Mesendoderm (in vitro differentiated cells): Measurements from ENCODE around the gene PTPRE.

Experiments used
- DNase-seq: peaks from one replicate; pipeline ENCODE4 v3.0.0; 2013
- H2AK5ac ChIP-seq: 2 replicates; pipeline ENCODE4 v1.6.1; 2013; ENCODE audit warnings: low read length, inconsistent platforms
- H2BK120ac ChIP-seq: 2 replicates; pipeline ENCODE4 v1.6.1; 2013; ENCODE audit warnings: low read depth, mild to moderate bottlenecking, low read length, moderate library complexity, mixed read lengths
- H2BK15ac ChIP-seq: replicated peaks from 2 replicates; pipeline ENCODE4 v1.6.1; 2013; ENCODE audit warnings: low read depth, mild to moderate bottlenecking, moderate library complexity
- H2BK5ac ChIP-seq: 2 replicates; pipeline ENCODE4 v1.6.1; 2013; ENCODE audit warnings: low read length, inconsistent platforms
- H3K18ac ChIP-seq: 2 replicates; pipeline ENCODE4 v1.6.1; 2013; ENCODE audit warnings: mild to moderate bottlenecking, low read length, mixed read lengths
- H3K23ac ChIP-seq: one replicate; pipeline ENCODE4 v1.6.1; 2013; ENCODE audit warnings: low read length
- H3K27ac ChIP-seq: 2 replicates; pipeline ENCODE4 v1.5.1; 2013; ENCODE audit warnings: low read depth, mild to moderate bottlenecking, inconsistent platforms, low read length, moderate library complexity
- H3K27me3 ChIP-seq: 2 replicates; pipeline ENCODE4 v1.6.1; 2013; ENCODE audit warnings: low read length, control low read depth, mild to moderate bottlenecking, inconsistent platforms; ENCODE audit not compliant: insufficient read depth, poor library complexity
- H3K36me3 ChIP-seq: 2 replicates; pipeline ENCODE4 v1.6.1; 2013; ENCODE audit warnings: low read length, inconsistent platforms; ENCODE audit not compliant: control insufficient read depth, insufficient read depth
- H3K4ac ChIP-seq: one replicate; pipeline ENCODE4 v1.6.1; 2013; ENCODE audit warnings: low read depth, mild to moderate bottlenecking, low read length, moderate library complexity
- H3K4me1 ChIP-seq: 2 replicates; pipeline ENCODE4 v1.6.1; 2013; ENCODE audit warnings: low read depth, low read length, inconsistent platforms; ENCODE audit not compliant: control insufficient read depth
- H3K4me2 ChIP-seq: 2 replicates; pipeline ENCODE4 v1.6.1; 2013; ENCODE audit warnings: low read length
- H3K4me3 ChIP-seq: 2 replicates; pipeline ENCODE4 v1.5.1; 2013; ENCODE audit warnings: mild to moderate bottlenecking, low read length
- H3K56ac ChIP-seq: one replicate; pipeline ENCODE4 v1.6.1; 2013; ENCODE audit warnings: low read length
- H3K79me1 ChIP-seq: 2 replicates; pipeline ENCODE4 v1.6.1; 2013; ENCODE audit warnings: low read length, inconsistent platforms
- H3K79me2 ChIP-seq: 2 replicates; pipeline ENCODE4 v1.6.1; 2013; ENCODE audit warnings: mild to moderate bottlenecking, low read length; ENCODE audit not compliant: control insufficient read depth, insufficient read depth
- H3K9ac ChIP-seq: 2 replicates; pipeline ENCODE4 v1.6.1; 2013; ENCODE audit warnings: low read length, inconsistent platforms
- H4K5ac ChIP-seq: one replicate; pipeline ENCODE4 v1.6.1; 2013; ENCODE audit warnings: low read length
- H4K8ac ChIP-seq: one replicate; pipeline ENCODE4 v1.6.1; 2013; ENCODE audit warnings: low read depth, mild to moderate bottlenecking, control low read depth, low read length, moderate library complexity
- WGBS: extraction: QIAGEN DNeasy Blood & Tissue Kit; methylation state at CpG from one replicate; pipeline ENCODE4 v1.1.7; 2013; ENCODE audit warnings: low lambda C conversion rate, missing lambda C conversion rate; ENCODE audit not compliant: insufficient coverage; ENCODE audit errors: extremely low coverage; 5-methylcytosine and 5-hydroxymethylcytosine counted together

PTPRE gene

DNA sequence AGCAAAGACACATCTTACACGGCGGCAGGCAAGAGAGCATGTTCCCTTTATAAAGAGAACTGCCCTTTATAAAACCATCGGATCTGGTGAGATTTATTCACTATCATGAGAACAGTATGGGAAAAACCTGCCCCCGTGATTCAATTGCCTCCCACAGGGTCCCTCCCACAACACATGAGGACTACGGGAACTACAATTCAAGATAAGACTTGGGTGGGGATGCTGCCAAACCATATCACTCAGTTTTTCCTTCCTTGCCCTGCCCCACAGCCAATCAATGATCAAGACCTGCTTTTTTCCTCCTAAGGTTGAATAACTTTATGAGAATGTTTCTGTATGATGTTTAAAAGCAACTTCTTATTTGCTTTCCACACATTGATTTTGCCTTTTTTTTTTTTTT lies 3.1 kb upstream of the PTPRE start:
- H2AK5ac ChIP-seq = no peak overlapping the region
- H2BK5ac ChIP-seq = no peak overlapping the region
- H4K5ac ChIP-seq = no peak overlapping the region
- H3K4me3 ChIP-seq = no peak overlapping the region
- H3K27ac ChIP-seq = no peak overlapping the region
- no peak overlapping the region for H4K8ac ChIP-seq
- no peak overlapping the region for H3K4me2 ChIP-seq
- H3K79me1 ChIP-seq = no peaks in the 10 kb centered on the region
- no peaks in the 10 kb centered on the region for H3K79me2 ChIP-seq
- no peak for DNase-seq
- H3K36me3 ChIP-seq = no peaks in the 10 kb centered on the region
- H2BK15ac ChIP-seq = no peak overlapping the region
- H3K18ac ChIP-seq = no peak overlapping the region
- WGBS = no CpG with 5 or more reads among the region's 5 CpGs
- no peak overlapping the region for H2BK120ac ChIP-seq
- H3K23ac ChIP-seq = no peak overlapping the region
- H3K4ac ChIP-seq = no peak overlapping the region
- no peaks in the 10 kb centered on the region for H3K4me1 ChIP-seq
- H3K9ac ChIP-seq = no peak overlapping the region
- no peak overlapping the region for H3K56ac ChIP-seq
- peaks cover 9% of the 10 kb centered on the region for H3K27me3 ChIP-seq

DNA sequence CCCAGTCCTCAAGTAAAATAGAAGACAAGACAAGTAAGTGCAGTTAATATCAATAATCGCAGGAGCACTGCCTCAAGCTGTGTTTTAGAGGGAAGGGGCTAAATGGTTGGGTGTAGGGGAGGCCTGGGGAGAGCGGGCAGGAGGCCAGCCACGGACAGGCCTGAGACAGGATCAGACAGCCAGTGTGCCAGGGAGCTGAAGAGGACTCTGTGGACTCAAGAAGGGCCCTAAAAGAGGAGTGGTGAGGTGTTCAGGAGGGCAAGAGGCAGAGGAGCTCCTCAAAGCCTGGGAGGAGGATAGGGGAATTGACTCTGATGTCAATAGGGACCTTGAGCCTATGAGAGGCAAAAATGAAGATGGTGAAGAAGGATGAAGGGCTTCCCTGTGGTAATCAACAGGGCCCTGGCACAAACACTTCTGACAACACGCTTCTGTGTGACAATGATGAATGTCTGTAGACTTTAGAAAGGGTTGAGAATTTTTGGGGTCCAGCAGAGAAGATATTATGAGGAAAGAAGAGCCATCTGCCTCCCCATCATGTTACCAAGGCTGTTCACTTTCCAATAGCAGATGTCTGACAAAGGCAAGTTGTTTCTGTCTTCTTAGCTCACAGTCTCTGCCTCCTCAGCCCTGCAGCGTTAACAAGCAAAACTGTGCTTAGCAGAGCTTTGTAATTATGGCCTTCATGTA lies 2.4 kb upstream of the PTPRE start:
- Histone ChIP-seq H3K27me3 (peaks cover 9% of the 10 kb centered on the region), H3K4ac (no peak overlapping the region), H3K4me3 (no peak overlapping the region), H4K8ac (no peak overlapping the region), H3K79me2 (no peaks in the 10 kb centered on the region), H3K27ac (no peak overlapping the region), H3K4me2 (no peak overlapping the region), H4K5ac (no peak overlapping the region), H2AK5ac (no peak overlapping the region), H2BK15ac (no peak overlapping the region), H3K79me1 (no peaks in the 10 kb centered on the region), H3K9ac (no peak overlapping the region), H2BK5ac (no peak overlapping the region), H3K18ac (no peak overlapping the region), H3K36me3 (no peaks in the 10 kb centered on the region), H3K56ac (no peak overlapping the region), H3K4me1 (no peaks in the 10 kb centered on the region), H2BK120ac (no peak overlapping the region), H3K23ac (no peak overlapping the region)
- WGBS = no CpG with 5 or more reads among the region's 5 CpGs
- DNase-seq = no peak

DNA sequence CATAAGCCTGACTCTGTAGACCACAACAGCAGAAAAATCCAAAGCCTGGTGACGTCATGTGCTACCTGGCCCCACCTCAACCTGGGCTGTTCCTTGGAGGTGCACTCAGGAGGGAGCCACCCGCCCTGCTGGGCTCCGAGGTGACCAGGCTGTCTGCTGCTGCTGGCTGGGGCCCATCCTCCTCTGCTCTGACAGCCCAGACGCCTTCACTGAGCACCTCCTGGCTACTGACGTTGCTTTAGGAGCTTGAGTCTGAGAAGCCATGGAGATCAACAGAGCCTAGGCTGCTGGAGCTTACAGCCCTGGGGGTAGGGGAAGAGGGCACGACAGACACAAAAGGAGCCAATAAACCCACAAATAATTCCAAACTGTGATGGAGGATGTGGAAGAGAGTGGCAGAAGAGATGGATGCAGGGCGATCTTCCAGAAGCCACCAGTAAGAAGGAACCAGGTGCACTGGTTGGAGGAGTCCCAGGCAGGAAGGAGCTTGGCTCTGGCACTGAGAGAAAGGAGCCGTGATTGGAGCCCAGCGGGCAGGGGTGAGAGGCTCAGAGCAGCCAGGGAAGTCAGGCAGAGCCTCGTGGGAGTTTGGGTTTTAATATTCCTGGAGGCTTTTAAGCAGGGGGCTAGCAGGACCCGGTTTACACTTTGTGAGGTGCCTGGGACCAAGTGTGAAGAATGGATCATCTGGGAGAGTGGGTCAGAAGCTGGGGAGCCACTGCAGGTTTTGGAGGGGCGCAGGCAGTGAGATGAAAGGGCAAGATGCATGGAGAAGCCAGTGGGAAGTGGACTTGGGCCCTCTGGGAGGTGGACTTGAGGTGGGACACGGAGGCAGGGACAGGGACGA lies 1.7 kb upstream of the PTPRE start:
- H3K23ac ChIP-seq = no peak overlapping the region
- H4K5ac ChIP-seq = no peak overlapping the region
- no peak overlapping the region for H3K27ac ChIP-seq
- no peak overlapping the region for H2BK120ac ChIP-seq
- H3K9ac ChIP-seq = no peak overlapping the region
- no peak overlapping the region for H3K18ac ChIP-seq
- no peak overlapping the region for H3K4me2 ChIP-seq
- no peaks in the 10 kb centered on the region for H3K79me2 ChIP-seq
- H3K56ac ChIP-seq = no peak overlapping the region
- no peak overlapping the region for H2BK5ac ChIP-seq
- no peak for DNase-seq
- no peak overlapping the region for H3K4ac ChIP-seq
- H2BK15ac ChIP-seq = no peak overlapping the region
- no peaks in the 10 kb centered on the region for H3K36me3 ChIP-seq
- no peak overlapping the region for H2AK5ac ChIP-seq
- WGBS = no CpG with 5 or more reads among the region's 14 CpGs
- no peaks in the 10 kb centered on the region for H3K79me1 ChIP-seq
- H4K8ac ChIP-seq = no peak overlapping the region
- H3K27me3 ChIP-seq = peaks cover 9% of the 10 kb centered on the region
- no peak overlapping the region for H3K4me3 ChIP-seq
- no peaks in the 10 kb centered on the region for H3K4me1 ChIP-seq

DNA sequence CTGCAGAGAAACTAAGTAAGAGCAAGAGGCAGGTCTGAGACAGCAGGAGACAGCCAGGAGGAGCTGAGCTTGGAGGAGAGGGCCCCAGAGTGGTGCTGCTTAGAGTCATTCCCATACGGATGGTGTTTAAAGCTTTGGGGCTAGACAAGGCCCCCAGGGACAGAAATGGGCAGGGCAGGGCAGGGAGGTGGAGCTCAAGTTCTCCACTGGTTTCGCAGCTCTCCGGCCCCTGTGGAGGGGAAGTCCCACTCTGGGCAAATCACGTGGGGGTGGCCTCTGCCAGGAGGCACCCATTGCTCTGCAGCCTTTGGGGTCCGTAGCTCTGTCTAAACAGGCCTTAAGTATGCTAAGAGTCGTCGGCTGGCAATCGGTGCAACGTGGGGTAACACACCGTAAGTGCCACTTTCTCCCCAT lies 1.0 kb upstream of the PTPRE start:
- Histone ChIP-seq H2BK120ac (no peak overlapping the region), H2BK15ac (no peak overlapping the region), H4K8ac (no peak overlapping the region), H3K4me2 (no peak overlapping the region), H3K9ac (no peak overlapping the region), H2AK5ac (no peak overlapping the region), H3K27me3 (peaks cover 9% of the 10 kb centered on the region), H4K5ac (no peak overlapping the region), H3K4me1 (no peaks in the 10 kb centered on the region), H3K56ac (no peak overlapping the region), H3K36me3 (no peaks in the 10 kb centered on the region), H3K18ac (no peak overlapping the region), H3K23ac (no peak overlapping the region), H2BK5ac (no peak overlapping the region), H3K79me1 (no peaks in the 10 kb centered on the region), H3K4ac (no peak overlapping the region), H3K4me3 (no peak overlapping the region), H3K27ac (no peak overlapping the region), H3K79me2 (no peaks in the 10 kb centered on the region)
- no peak for DNase-seq
- no CpG with 5 or more reads among the region's 10 CpGs for WGBS

DNA sequence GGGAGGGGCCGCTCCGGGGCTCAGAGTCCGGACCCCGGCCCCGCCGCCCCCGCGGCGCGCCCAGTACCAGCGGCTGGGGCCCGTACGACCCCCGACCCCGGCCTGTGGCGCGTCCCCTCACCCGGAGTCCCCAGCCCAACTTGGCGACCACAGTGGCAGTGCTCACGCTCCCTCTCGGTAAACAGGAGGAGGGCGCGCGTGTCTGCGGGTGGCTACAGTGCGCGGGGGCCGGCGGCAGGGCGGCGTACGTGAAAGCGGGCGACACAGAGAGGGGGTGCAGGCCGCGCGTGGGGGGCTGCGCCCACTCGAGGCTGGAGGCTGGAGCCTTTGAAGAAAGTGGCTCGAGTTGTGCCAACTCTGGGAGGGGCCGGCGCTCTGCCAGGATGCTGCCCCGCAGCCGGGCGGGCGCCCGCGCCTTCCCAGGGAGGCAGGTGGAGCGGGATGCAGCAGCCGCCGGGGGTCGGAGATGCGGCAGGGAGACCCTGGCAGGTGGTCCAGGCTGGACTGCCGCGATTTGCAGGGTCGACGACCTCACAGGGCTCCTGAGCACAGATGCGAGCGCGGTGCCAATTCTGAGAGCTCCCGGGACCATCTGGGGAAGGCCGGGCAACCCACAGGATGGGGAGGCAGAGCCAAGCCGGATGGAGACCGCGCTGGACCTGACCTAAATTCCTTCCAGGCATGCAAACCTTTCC lies 655 bp downstream of the PTPRE start:
- no peak overlapping the region for H3K4ac ChIP-seq
- H4K5ac ChIP-seq = no peak overlapping the region
- H3K79me2 ChIP-seq = no peaks in the 10 kb centered on the region
- H3K4me3 ChIP-seq = no peak overlapping the region
- H3K4me2 ChIP-seq = peak overlapping the region; percentile 66
- peak overlapping the region; percentile 67 for H3K56ac ChIP-seq
- no peak overlapping the region for H4K8ac ChIP-seq
- no peaks in the 10 kb centered on the region for H3K4me1 ChIP-seq
- H3K27me3 ChIP-seq = peaks cover 9% of the 10 kb centered on the region
- no peaks in the 10 kb centered on the region for H3K36me3 ChIP-seq
- no peaks in the 10 kb centered on the region for H3K79me1 ChIP-seq
- no peak overlapping the region for H2AK5ac ChIP-seq
- no peak overlapping the region for H3K23ac ChIP-seq
- H3K9ac ChIP-seq = peak overlapping the region; percentile 36
- H2BK15ac ChIP-seq = no peak overlapping the region
- no peak for DNase-seq
- no peak overlapping the region for H2BK120ac ChIP-seq
- H2BK5ac ChIP-seq = no peak overlapping the region
- no CpG with 5 or more reads among the region's 65 CpGs for WGBS
- no peak overlapping the region for H3K18ac ChIP-seq
- H3K27ac ChIP-seq = no peak overlapping the region
